ENCODE results near the gene MACO1.
"Not testable (repeated sequence)": the region's sequence is repeated elsewhere in the genome, so short reads cannot be mapped to it uniquely, and the experiment has no call there.

The MACO1 gene

GRCh38 chr1:25487628-25488027, 56.9 kb downstream of the MACO1 start:
- DNase-seq (ENCODE audit: low read depth in 2 of 2), result peak in 1 of 2 donors; percentile 14

GRCh38 chr1:25492323-25492722, 61.6 kb downstream of the MACO1 start:
- DNase-seq (ENCODE audit: low read depth in 2 of 2), result no peak

- no peak for DNase-seq (ENCODE audit: low read depth in 2 of 2)
Measured at GRCh38 chr1:25494952-25495351, 64.3 kb downstream of the MACO1 start.

- no peak for DNase-seq (ENCODE audit: low read depth in 2 of 2)
Measured at GRCh38 chr1:25500694-25501093, 70.0 kb downstream of the MACO1 start.

GRCh38 chr1:25501235-25502058, 70.8 kb downstream of the MACO1 start:
- no peak for DNase-seq (ENCODE audit: low read depth in 2 of 2)

GRCh38 chr1:25502957-25503356, 72.3 kb downstream of the MACO1 start:
- no peak for DNase-seq (ENCODE audit: low read depth in 2 of 2)

GRCh38 chr1:25503551-25504426, 73.1 kb downstream of the MACO1 start:
- peak; percentile 44 to 56 for DNase-seq (ENCODE audit: low read depth in 2 of 2)

GRCh38 chr1:25504706-25505595, 74.3 kb downstream of the MACO1 start:
- DNase-seq (ENCODE audit: low read depth in 2 of 2), result no peak

- DNase-seq (ENCODE audit: low read depth in 2 of 2), result no peak
Measured at GRCh38 chr1:25505656-25506385, 75.1 kb downstream of the MACO1 start.

GRCh38 chr1:25506566-25507463, 76.1 kb downstream of the MACO1 start:
- not testable (repeated sequence) for DNase-seq (ENCODE audit: low read depth in 2 of 2)

- no peak for DNase-seq (ENCODE audit: low read depth in 2 of 2)
Measured at GRCh38 chr1:25513666-25514065, 83.0 kb downstream of the MACO1 start.

GRCh38 chr1:25515033-25515432, 84.3 kb downstream of the MACO1 start:
- no peak for DNase-seq (ENCODE audit: low read depth in 2 of 2)

GRCh38 chr1:25516686-25517085, 86.0 kb downstream of the MACO1 start:
- DNase-seq (ENCODE audit: low read depth in 2 of 2), result no peak

GRCh38 chr1:25517476-25518394, 87.0 kb downstream of the MACO1 start:
- DNase-seq (ENCODE audit: low read depth in 2 of 2), result no peak

- no peak for DNase-seq (ENCODE audit: low read depth in 2 of 2)
Measured at GRCh38 chr1:25519624-25520023, 88.9 kb downstream of the MACO1 start.

GRCh38 chr1:25520446-25521061, 89.9 kb downstream of the MACO1 start:
- DNase-seq (ENCODE audit: low read depth in 2 of 2), result peak; percentile 38 to 65

GRCh38 chr1:25522031-25522655, 91.4 kb downstream of the MACO1 start:
- DNase-seq (ENCODE audit: low read depth in 2 of 2), result no peak

- no peak for DNase-seq (ENCODE audit: low read depth in 2 of 2)
Measured at GRCh38 chr1:25523542-25523941, 92.8 kb downstream of the MACO1 start.

Measured in stimulated activated CD4-positive, alpha-beta T cell treated with anti-CD3 and anti-CD28 coated beads, Interleukin-15, amount 100 ng/mL, for 48 hours (primary cell).